Ovary (tissue), 9 donors: ENCODE measurements around the gene SLC5A2. TPM values are rescaled to one million over a fixed set of nuclear protein-coding genes. Genes with fewer than 3 reads are reported as not detected.

Experiments used
- DNase-seq, 5 donors: peaks; one replicate each; pipeline ENCODE4 v3.0.0-alpha.2; 2019 to 2020
- H3K27ac ChIP-seq, 2 donors: fragments of 200-600 bp; one replicate each; pipeline versions ENCODE4 v1.5.1 to v1.8.0; 2019 to 2022
- H3K27me3 ChIP-seq: fragments of 200-600 bp; one replicate; pipeline ENCODE4 v1.8.0; 2022
- H3K36me3 ChIP-seq: fragments of 200-600 bp; sonication (generic); one replicate; pipeline ENCODE4 v1.5.1; 2019
- H3K4me1 ChIP-seq: one replicate; pipeline ENCODE4 v1.8.1; 2013; ENCODE audit warnings: mild to moderate bottlenecking, moderate library complexity; ENCODE audit not compliant: insufficient read depth
- H3K4me3 ChIP-seq: fragments of 200-600 bp; sonication (generic); one replicate; pipeline ENCODE4 v1.5.1; 2017
- H3K9me3 ChIP-seq, 2 donors: fragments of 200-600 bp in 1 of 2; sonication (generic) in 1 of 2; one replicate each; pipeline versions ENCODE4 v1.5.1 to v1.8.1; 2013 to 2019; ENCODE audit warnings: mild to moderate bottlenecking in 1 of 2, moderate library complexity in 1 of 2
- CTCF ChIP-seq, 3 donors: fragments of 450-650 bp in 2 of 3; fragments of 200-600 bp in 1 of 3; IDR thresholded peaks; one replicate each; pipeline versions ENCODE4 v1.5.1 to v1.8.0; 2016 to 2022; ENCODE audit warnings: antibody characterized with exemption in 3 of 3, mild to moderate bottlenecking in 1 of 3
- EP300 ChIP-seq: sonication (generic); formaldehyde crosslinking; IDR thresholded peaks from one replicate; pipeline ENCODE4 v1.6.1; 2017; ENCODE audit warnings: antibody characterized with exemption
- POLR2A ChIP-seq: fragments of 450-650 bp; IDR thresholded peaks from one replicate; pipeline ENCODE4 v1.6.1; 2017; ENCODE audit warnings: antibody characterized with exemption, mild to moderate bottlenecking, moderate library complexity
- WGBS, 3 donors: extraction: QIAGEN DNeasy Blood & Tissue Kit in 1 of 3; methylation state at CpG; one replicate each; pipeline versions ENCODE4 v1.1.5 to v1.1.7; 2013 to 2017; 5-methylcytosine and 5-hydroxymethylcytosine counted together
- intact Hi-C, 4 donors: fragments of 100-400 bp; cut with DNase I; formaldehyde crosslinking; loops; one replicate each; pipeline versions ENCODE4 v1.11.0 to v1.15.1; 2022 to 2023
- polyA plus RNA-seq, 2 donors: library from polyadenylated mRNA; stranded (reverse); fragments of 200-250 nt in 1 of 2; fragments of 350-450 nt in 1 of 2; fragmentation: Illumina TruSeq in 1 of 2; extraction: RNeasy Lipid Tissue Mini Kit (QIAGEN cat#74804) in 1 of 2; gene quantifications; one replicate each; pipeline ENCODE4 v1.2.3, GENCODE V29; 2013 to 2014
- total RNA-seq, 7 donors: library from RNA; depleted of rRNA in 2 of 7; stranded (reverse); fragments of >200 nt in 2 of 7; fragmentation: NEBNext Ultra II Directional in 3 of 7; extraction: Animal tissue kit (Norgen Biotek cat#: 25700) in 3 of 7; gene quantifications; one replicate each; pipeline versions ENCODE4 v1.1.0 to v1.2.4, GENCODE V29; 2016 to 2023
- donor health status: DM: no; HTN: no; CAD: no; lungs with moderate emphysema.
- donor health status: DM: no; HTN: no; CAD: no.
- donor health status: Bipolar disorder and iron deficiency.
- donor health status: DM: yes; HTN: yes; CAD: no.
- donor health status: DM: no; HTN: no; CAD: no.
- donor health status: DM: yes; HTN: yes; CAD: no.

SLC5A2 gene
- total and polyA plus RNA-seq, 9 donors = 0.13 to 1.7 (median 0.40) TPM; not detected in 1

DNA sequence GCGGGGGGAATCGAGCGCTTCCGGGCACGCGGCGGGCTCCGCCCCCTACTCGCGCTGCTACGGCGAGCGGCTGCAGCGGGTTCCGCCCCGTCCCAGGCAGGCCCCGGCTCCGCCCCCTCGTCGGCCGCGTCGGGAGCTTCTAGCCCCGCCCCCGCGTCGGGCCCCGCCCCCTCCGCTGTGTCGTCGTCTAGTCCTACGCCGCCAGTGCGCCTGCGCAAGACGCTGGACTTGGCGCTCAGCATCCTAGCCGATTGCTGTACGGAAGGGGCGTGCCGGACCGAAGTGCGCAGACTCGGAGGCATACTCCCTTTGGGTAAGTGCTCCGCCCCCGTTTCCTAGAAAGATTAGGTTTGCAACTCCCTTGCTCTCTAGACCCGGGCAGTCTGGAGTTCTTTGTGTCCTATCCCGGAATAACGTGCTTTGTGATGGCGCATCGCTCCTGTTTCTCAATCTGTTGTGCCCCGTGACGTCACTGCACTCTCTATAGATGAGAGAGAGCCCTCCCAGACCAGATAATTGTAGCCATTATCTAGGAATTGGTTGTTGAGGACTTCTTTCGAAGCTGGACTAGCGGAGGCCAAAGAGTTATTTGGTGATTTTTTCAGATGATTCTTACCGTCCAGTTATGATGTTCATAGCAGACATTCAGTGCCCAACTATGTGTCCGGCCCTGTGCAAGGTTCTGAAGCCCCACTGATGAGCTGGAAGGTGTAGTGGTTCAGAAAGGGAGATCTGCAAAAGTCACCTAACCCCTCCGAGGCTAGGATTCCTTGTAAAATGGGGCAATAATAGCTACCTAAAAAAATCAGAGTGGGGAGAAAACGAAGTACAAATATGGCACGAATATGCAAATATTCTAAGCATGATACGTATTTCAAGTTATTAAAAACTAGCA, 23.0 kb upstream of the SLC5A2 start:
- Histone ChIP-seq H3K9me3 (no peaks in the 10 kb centered on the region), H3K4me1 (peaks cover 16% of the 10 kb centered on the region), H3K36me3 (no peaks in the 10 kb centered on the region), H3K4me3 (peak overlapping the region; percentile 87), H3K27ac (peak overlapping the region; percentile 97 to 98), H3K27me3 (no peaks in the 10 kb centered on the region)
- WGBS, 3 donors = 1 to 3% (median 1%) methylated on average over 24 to 61 of the region's 61 CpGs
- TF ChIP-seq POLR2A = no peak
- peak; percentile 82 for TF ChIP-seq EP300
- no peak for TF ChIP-seq CTCF (IDR thresholded peaks at IDR 0.05)
- intact Hi-C loops = loop anchor here in 2 of 4 donors (2.0 to 10.0 kb wide), 2 partner anchors 49 to 415 kb away; partner anchors contain the start of genes RUSF1 (in 1 of the 2) and ZNF267 (in 1 of the 2)
- DNase-seq = peak; percentile 100

DNA sequence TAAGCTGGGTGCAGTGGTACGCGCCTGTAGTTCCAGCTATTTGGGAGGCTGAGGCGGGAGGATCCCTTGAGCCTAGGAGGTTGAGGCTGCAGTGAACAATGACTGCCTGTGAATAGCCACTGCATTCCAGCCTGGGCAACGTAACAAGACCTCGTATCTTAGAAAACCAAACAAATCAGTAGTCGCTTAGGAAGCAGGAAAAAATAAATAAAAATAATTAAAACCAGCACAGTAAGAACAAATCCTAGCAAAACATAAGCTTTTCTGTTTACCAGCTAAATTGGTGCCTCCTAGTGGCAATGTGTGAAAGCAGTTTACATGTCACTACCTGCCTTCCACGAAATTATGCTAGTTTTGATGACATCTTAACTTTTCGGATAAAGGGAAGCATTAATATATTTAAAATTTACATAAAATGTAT, 22.3 kb upstream of the SLC5A2 start:
- Histone ChIP-seq H3K27ac (peak overlapping the region; percentile 7 to 98), H3K9me3 (no peaks in the 10 kb centered on the region), H3K4me1 (peaks cover 14% of the 10 kb centered on the region), H3K27me3 (no peaks in the 10 kb centered on the region), H3K36me3 (no peaks in the 10 kb centered on the region), H3K4me3 (peak overlapping the region; percentile 39)
- DNase-seq = peak in 1 of 5 donors; percentile 50
- intact Hi-C loops = loop anchor here in 1 of 4 donors (2.0 kb wide), 1 partner anchor 48 kb away; the partner anchor contains the start of gene RUSF1
- WGBS, 3 donors = 36 to 39% (median 38%) methylated on average over 8 of the region's 8 CpGs
- peak; percentile 26 to 51 (median 30) for TF ChIP-seq CTCF (IDR thresholded peaks at IDR 0.05)
- no peak for TF ChIP-seq POLR2A

DNA sequence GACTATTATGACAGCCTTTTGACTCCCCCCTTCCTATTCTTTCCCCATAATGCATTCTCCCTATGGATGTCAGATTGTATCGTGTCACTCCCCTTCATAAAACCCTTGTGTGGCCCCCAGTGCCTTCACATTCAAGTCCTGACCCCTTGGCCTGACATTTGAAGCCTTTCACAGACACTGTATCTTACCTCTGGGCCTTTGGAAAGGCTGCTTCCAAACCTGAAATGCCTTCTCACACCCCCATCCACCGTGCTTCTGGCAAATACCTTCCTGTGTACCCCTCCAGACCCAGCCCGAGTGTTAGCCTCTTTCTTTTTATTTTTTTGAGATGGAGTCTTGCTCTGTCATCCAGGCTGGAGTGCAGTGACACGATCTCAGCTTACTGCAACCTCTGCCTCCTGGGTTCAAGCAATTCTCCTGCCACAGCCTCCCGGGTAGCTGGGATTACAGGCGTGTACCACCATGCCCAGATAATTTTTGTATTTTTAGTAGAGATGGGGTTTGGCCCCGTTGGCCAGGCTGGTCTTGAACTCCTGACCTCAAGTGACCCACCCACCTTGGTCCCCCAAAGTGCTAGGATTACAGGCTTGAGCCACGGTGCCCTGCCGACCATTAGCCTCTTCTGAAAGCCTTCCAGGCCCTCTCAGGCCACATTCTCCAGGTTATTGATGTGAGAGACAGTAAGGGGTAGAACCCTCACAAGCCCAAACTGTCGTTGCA, 21.6 kb upstream of the SLC5A2 start:
- intact Hi-C loops = loop anchor here in 1 of 4 donors (2.0 kb wide), 1 partner anchor 47 kb away; the partner anchor contains the start of gene RUSF1
- TF ChIP-seq CTCF (IDR thresholded peaks at IDR 0.05) (no peak), POLR2A (no peak), EP300 (no peak)
- H3K4me1 ChIP-seq = peaks cover 11% of the 10 kb centered on the region
- no peak overlapping the region for H3K27ac ChIP-seq
- H3K36me3 ChIP-seq = no peaks in the 10 kb centered on the region
- peak in 1 of 5 donors; percentile 41 for DNase-seq
- no peak overlapping the region for H3K4me3 ChIP-seq
- WGBS, 3 donors = 80 to 82% (median 81%) methylated on average over 10 of the region's 10 CpGs
- H3K9me3 ChIP-seq = no peaks in the 10 kb centered on the region
- no peaks in the 10 kb centered on the region for H3K27me3 ChIP-seq
